K562 (cell line): ENCODE results near the gene CHAF1A. TPM values are rescaled to one million over a fixed set of nuclear protein-coding genes. Genes with fewer than 3 reads are reported as not detected.
A peak's percentile ranks its signal among the peaks of the same experiment; 100 is the strongest.

Experiments used
- ATAC-seq: fragments of 200-7000 bp; cut with Tn5 transposase; 3 replicates; pipeline ENCODE4 v1.9.1; 2020; ENCODE audit warnings: moderate library complexity
- BruUV-seq: library from RNA; stranded (reverse); fragments of 400-500 nt; replicated peaks from 2 replicates; lab custom pipeline; 2021; lab: Mats Ljungman, UMichigan
- CTCF ChIA-PET: fragments of 300-600 bp; formaldehyde crosslinking; extraction: SDS; loops from one replicate; lab custom pipeline; 2021; ENCODE audit warnings: low intra/inter-chr PET ratio; lab: Yijun Ruan, JAX
- POLR2A ChIA-PET: fragments of 300-600, 350-650 bp; sonication (Branson Sonifier 250); formaldehyde crosslinking; extraction: SDS; loops from one replicate; lab custom pipeline; 2021; ENCODE audit warnings: antibody characterized with exemption, inconsistent platforms; lab: Yijun Ruan, JAX
- DNase-seq, 4 experiments: peaks; one replicate each; pipeline versions ENCODE4 v3.0.0 to v3.0.0-alpha.2; 2011 to 2018; ENCODE audit warnings: low spot score in 3 of 4, mixed read lengths in 3 of 4; ENCODE audit errors: extremely low read depth in 1 of 4
- FAIRE-seq: peaks from 2 replicates; lab custom pipeline; 2011; peaks lifted over from hg19 to GRCh38; lab: Jason Lieb, UNC
- H2AFZ ChIP-seq: 2 replicates; pipeline ENCODE4 v1.6.0; 2011; ENCODE audit warnings: low read depth, low read length, control low read depth, inconsistent platforms
- H3K27ac ChIP-seq: fragments of 200-600 bp; 3 replicates; pipeline ENCODE4 v1.8.0; 2011; ENCODE audit warnings: low read depth, mild to moderate bottlenecking, control low read depth, inconsistent platforms, low read length, moderate library complexity, mixed read lengths; ENCODE audit errors: extremely low read depth
- H3K27me3 ChIP-seq, 2 experiments: fragments of 300-600 bp in 1 of 2; 2 replicates in 1 of 2; 3 replicates in 1 of 2; pipeline versions ENCODE4 v1.6.0 to v1.8.0; 2011; ENCODE audit warnings: inconsistent platforms in 2 of 2, low read length in 2 of 2, mild to moderate bottlenecking in 1 of 2, mixed read lengths in 1 of 2, moderate library complexity in 1 of 2; ENCODE audit not compliant: control insufficient read depth in 2 of 2, insufficient read depth in 2 of 2
- H3K36me3 ChIP-seq: fragments of 300-600 bp; 3 replicates; pipeline ENCODE4 v1.8.0; 2011; ENCODE audit warnings: mild to moderate bottlenecking, low read length, inconsistent platforms; ENCODE audit not compliant: control insufficient read depth, insufficient read depth
- H3K4me1 ChIP-seq, 2 experiments: fragments of 200-600 bp in 1 of 2; replicated peaks in 1 of 2; 2 replicates in 1 of 2; 3 replicates in 1 of 2; pipeline versions ENCODE4 v1.5.1 to v1.8.0; 2011; ENCODE audit warnings: inconsistent platforms in 2 of 2, low read length in 2 of 2, mild to moderate bottlenecking in 1 of 2, mixed read lengths in 1 of 2, moderate library complexity in 1 of 2; ENCODE audit not compliant: control insufficient read depth in 2 of 2, insufficient read depth in 2 of 2
- H3K4me2 ChIP-seq: 2 replicates; pipeline ENCODE4 v1.6.1; 2011; ENCODE audit warnings: low read length, control low read depth, inconsistent platforms, mixed read lengths; ENCODE audit not compliant: insufficient read depth
- H3K4me3 ChIP-seq: fragments of 200-600 bp; sonication (generic), shearing (Covaris generic); 2 replicates; pipeline ENCODE4 v1.5.1; 2016; ENCODE audit warnings: control low read depth, inconsistent platforms
- H3K79me2 ChIP-seq: fragments of 200-600 bp; 3 replicates; pipeline ENCODE4 v1.8.0; 2011; ENCODE audit warnings: low read length, inconsistent platforms; ENCODE audit not compliant: control insufficient read depth, insufficient read depth
- H3K9ac ChIP-seq, 2 experiments: 2 replicates each; pipeline versions ENCODE4 v1.6.0 to v1.6.1; 2011; ENCODE audit warnings: low read depth in 2 of 2, low read length in 2 of 2, control low read depth in 1 of 2, inconsistent platforms in 1 of 2, mild to moderate bottlenecking in 1 of 2, mixed read lengths in 1 of 2; ENCODE audit not compliant: insufficient read depth in 1 of 2
- H3K9me1 ChIP-seq: one replicate; pipeline ENCODE4 v1.6.0; 2011; ENCODE audit warnings: inconsistent platforms, mild to moderate bottlenecking, low read length, moderate library complexity; ENCODE audit not compliant: control insufficient read depth, insufficient read depth
- H3K9me3 ChIP-seq: replicated peaks from 2 replicates; pipeline ENCODE4 v1.5.1; 2011; ENCODE audit warnings: low read depth, low read length, inconsistent platforms; ENCODE audit not compliant: control insufficient read depth, insufficient read depth
- H4K20me1 ChIP-seq: replicated peaks from 2 replicates; pipeline ENCODE4 v1.6.1; 2011; ENCODE audit warnings: low read length, inconsistent platforms, mixed read lengths; ENCODE audit not compliant: control insufficient read depth, insufficient read depth
- CEBPB ChIP-seq: fragments of 450-650 bp; IDR thresholded peaks from 2 replicates; pipeline ENCODE4 v1.6.1; 2016; ENCODE audit warnings: missing genetic modification characterization, missing compliant biosample characterization
- FOSL1 ChIP-seq: fragments of 200-800 bp; sonication (Bioruptor generic); conservative IDR thresholded peaks from 2 replicates; pipeline ENCODE4 v1.6.1; 2016; ENCODE audit warnings: missing genetic modification characterization, missing compliant biosample characterization
- HDAC3 ChIP-seq: fragments of 450-650 bp; IDR thresholded peaks from 2 replicates; pipeline ENCODE4 v1.6.1; 2018; ENCODE audit warnings: borderline replicate concordance, mild to moderate bottlenecking, moderate library complexity; ENCODE audit not compliant: partially characterized antibody
- HDGF ChIP-seq: fragments of 450-650 bp; IDR thresholded peaks from 2 replicates; pipeline ENCODE4 v1.6.1; 2016
- KDM1A ChIP-seq, 2 experiments: fragments of 450-650 bp; IDR thresholded peaks; 2 replicates each; pipeline ENCODE4 v1.6.1; 2016; ENCODE audit warnings: mild to moderate bottlenecking in 2 of 2
- LCOR ChIP-seq: sonication (generic); formaldehyde crosslinking; IDR thresholded peaks from 2 replicates; pipeline ENCODE4 v1.8.0; 2022; ENCODE audit warnings: mild to moderate bottlenecking, missing genetic modification reagents
- NR2C1 ChIP-seq, 2 experiments: fragments of 450-650 bp; IDR thresholded peaks; 2 replicates each; pipeline ENCODE4 v1.6.1; 2017; ENCODE audit warnings: mild to moderate bottlenecking in 2 of 2, antibody characterized with exemption in 1 of 2, inconsistent platforms in 1 of 2, missing compliant biosample characterization in 1 of 2, missing genetic modification characterization in 1 of 2
- PPARD ChIP-seq: fragments of 250-450 bp; sonication (Bioruptor Pico); IDR thresholded peaks from 2 replicates; pipeline ENCODE4 v1.8.0; 2022; ENCODE audit warnings: inconsistent platforms, mild to moderate bottlenecking, moderate library complexity
- STAT5A ChIP-seq: IDR thresholded peaks from 2 replicates; pipeline ENCODE4 v1.6.1; 2012; ENCODE audit warnings: low read length, inconsistent platforms, borderline replicate concordance
- SUPT5H ChIP-seq: fragments of 450-650 bp; IDR thresholded peaks from 2 replicates; pipeline ENCODE4 v1.6.1; 2016
- TSC22D4 ChIP-seq: fragments of 450-650 bp; IDR thresholded peaks from 2 replicates; pipeline ENCODE4 v1.6.1; 2016; ENCODE audit warnings: missing genetic modification characterization, missing biosample characterization, control low read depth
- ZBTB7A ChIP-seq: IDR thresholded peaks from 2 replicates; pipeline ENCODE4 v1.6.1; 2011; ENCODE audit warnings: low read depth, mild to moderate bottlenecking, low read length, moderate library complexity, borderline replicate concordance; ENCODE audit not compliant: control insufficient read depth
- ZNF217 ChIP-seq: sonication (generic); formaldehyde crosslinking; IDR thresholded peaks from 2 replicates; pipeline ENCODE4 v1.8.0; 2022; ENCODE audit warnings: mild to moderate bottlenecking, missing genetic modification reagents
- WGBS: fragments of 100-300 bp; shearing (Covaris generic); methylation state at CpG from one replicate; pipeline ENCODE4 v1.1.6; 2016; ENCODE audit warnings: low coverage, mixed read lengths; ENCODE audit not compliant: insufficient coverage; ENCODE audit errors: missing lambda C conversion rate; 5-methylcytosine and 5-hydroxymethylcytosine counted together
- in situ Hi-C: fragments of 300-500 bp; cut with MboI; formaldehyde crosslinking; loops from 4 replicates; pipeline ENCODE4 v1.15.0; 2018; ENCODE audit warnings: inconsistent platforms, mixed read lengths
- intact Hi-C: fragments of 100-400 bp; cut with micrococcal nuclease; formaldehyde crosslinking; loops from 2 replicates; pipeline ENCODE4 v1.14.2; 2022
- polyA plus RNA-seq, 8 experiments: library from polyadenylated mRNA; depleted of rRNA in 4 of 8; stranded (reverse) in 5 of 8; unstranded in 3 of 8; fragments of >200 nt; fragmentation: Nextera tagmentation in 2 of 8; fragmentation: Illumina TruSeq in 1 of 8; extraction: Ambion mirVana in 2 of 8; extraction: Trizol in 1 of 8; gene quantifications; 2 replicates each; pipeline versions ENCODE4 v1.2.1 to v1.2.3, GENCODE V29; 2011 to 2014; ENCODE audit warnings: inconsistent platforms in 1 of 8, missing spikeins in 1 of 8
- total RNA-seq, 7 experiments: library from RNA; depleted of rRNA in 6 of 7; stranded (reverse); fragments of >200 nt in 6 of 7; fragmentation: Illumina TruSeq in 2 of 7; extraction: Trizol in 2 of 7; gene quantifications; 2 replicates each; pipeline versions ENCODE4 v1.2.1 to v1.2.3, GENCODE V29; 2011 to 2021; ENCODE audit warnings: low replicate concordance in 1 of 7
- TF ChIP-seq, protein P1 (sequence below): fragments of 250-450 bp; sonication (Bioruptor Pico); IDR thresholded peaks from 2 replicates; pipeline ENCODE4 v1.8.0; 2021; ENCODE audit warnings: mild to moderate bottlenecking, moderate library complexity
- TF ChIP-seq, protein P2 (sequence below): sonication (generic); formaldehyde crosslinking; IDR thresholded peaks from 2 replicates; pipeline ENCODE4 v1.9.0; 2022; ENCODE audit warnings: mild to moderate bottlenecking, missing genetic modification reagents
- TF ChIP-seq, protein P3 (sequence below): sonication (generic); formaldehyde crosslinking; IDR thresholded peaks from 2 replicates; pipeline ENCODE4 v1.8.0; 2022; ENCODE audit warnings: mild to moderate bottlenecking, missing genetic modification reagents, borderline replicate concordance
- TF ChIP-seq, protein P4 (sequence below), 2 experiments: fragments of 450-650 bp; IDR thresholded peaks; 2 replicates each; pipeline ENCODE4 v1.6.1; 2016

The CHAF1A gene
- total and polyA plus RNA-seq, 9 of the 15 experiments (the other 6 are each of a cell fraction or from before 2014, with no cell fraction given), result 1.6 to 86.9 (median 45.2) TPM

DNA sequence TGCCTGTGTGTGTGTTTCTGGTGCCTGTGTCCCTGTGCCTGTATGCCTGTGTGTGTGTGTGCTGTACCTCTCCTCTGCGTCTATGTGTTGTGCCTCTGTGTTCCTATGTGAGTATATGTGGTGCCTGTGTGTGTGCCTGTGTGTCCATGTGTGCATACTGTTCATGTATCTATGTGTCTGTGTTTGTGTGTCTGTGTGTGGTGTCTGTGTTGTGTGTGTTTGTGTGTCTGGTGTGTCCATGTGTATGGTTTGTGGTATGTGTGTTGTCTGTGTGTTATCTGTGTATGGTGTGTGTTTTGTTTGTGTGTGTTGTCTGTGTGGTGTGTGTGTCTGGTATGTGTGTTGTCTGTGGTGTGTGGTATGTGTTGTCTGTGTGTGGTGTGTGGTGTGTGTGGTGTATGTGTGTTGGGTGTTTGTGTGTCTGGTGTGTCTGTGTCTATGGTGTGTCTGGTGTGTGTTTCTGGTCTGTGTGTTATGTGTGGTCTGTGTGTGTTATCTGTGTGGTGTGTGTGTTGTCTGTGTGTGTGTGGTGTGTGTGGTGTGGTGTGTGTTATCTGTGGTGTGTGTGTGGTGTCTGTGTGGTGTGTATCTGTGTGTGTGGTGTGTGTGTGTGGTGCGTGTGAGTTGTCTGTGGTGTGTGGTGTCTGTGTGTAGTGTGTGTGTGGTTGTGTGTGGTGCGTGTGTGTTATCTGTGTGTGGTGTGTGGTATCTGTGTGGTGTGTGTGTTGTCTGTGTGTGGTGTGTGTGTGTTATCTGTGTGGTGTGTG, 90.1 kb downstream of the CHAF1A start:
- FAIRE-seq (peak; percentile 94), ATAC-seq (no peak), DNase-seq (no peak)
- CTCF ChIA-PET, result no interaction called here
- no peak overlapping the region for H3K9ac ChIP-seq
- peaks cover 3% of the 10 kb centered on the region; the same call in 1 of the 2 replicates for H3K9me3 ChIP-seq
- H3K36me3 ChIP-seq, result peaks cover 63% of the 10 kb centered on the region
- H3K9me1 ChIP-seq, result no peaks in the 10 kb centered on the region
- H3K79me2 ChIP-seq, result no peaks in the 10 kb centered on the region
- BruUV-seq, result no TSS peak
- 91% methylated on average over 3 of the region's 3 CpGs for WGBS
- in situ Hi-C loops, result no loop called here
- intact Hi-C loops, result no loop called here
- H3K27ac ChIP-seq, result no peak overlapping the region; the same call in 2 of the 3 replicates
- H3K4me3 ChIP-seq, result no peak overlapping the region
- peaks cover 0 to 9% of the 10 kb centered on the region in 2 experiments; a peak in 1 of 5 replicates for H3K4me1 ChIP-seq
- no peak overlapping the region for H3K4me2 ChIP-seq
- POLR2A ChIA-PET, result no interaction called here
- no peak overlapping the region for H2AFZ ChIP-seq
- no peaks in the 10 kb centered on the region for H4K20me1 ChIP-seq
- no peaks in the 10 kb centered on the region for H3K27me3 ChIP-seq
- TF ChIP-seq, protein P1, sequence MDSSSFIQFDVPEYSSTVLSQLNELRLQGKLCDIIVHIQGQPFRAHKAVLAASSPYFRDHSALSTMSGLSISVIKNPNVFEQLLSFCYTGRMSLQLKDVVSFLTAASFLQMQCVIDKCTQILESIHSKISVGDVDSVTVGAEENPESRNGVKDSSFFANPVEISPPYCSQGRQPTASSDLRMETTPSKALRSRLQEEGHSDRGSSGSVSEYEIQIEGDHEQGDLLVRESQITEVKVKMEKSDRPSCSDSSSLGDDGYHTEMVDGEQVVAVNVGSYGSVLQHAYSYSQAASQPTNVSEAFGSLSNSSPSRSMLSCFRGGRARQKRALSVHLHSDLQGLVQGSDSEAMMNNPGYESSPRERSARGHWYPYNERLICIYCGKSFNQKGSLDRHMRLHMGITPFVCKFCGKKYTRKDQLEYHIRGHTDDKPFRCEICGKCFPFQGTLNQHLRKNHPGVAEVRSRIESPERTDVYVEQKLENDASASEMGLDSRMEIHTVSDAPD (CRISPR knock-in tag), result no peak
- TF ChIP-seq ZBTB7A (no peak), ZNF217 (CRISPR knock-in tag) (no peak), STAT5A (0 out of 2 replicates have a peak, but pooled peaks have one; percentile 34), HDAC3 (no peak), HDGF (peak; percentile 70), PPARD (no peak), NR2C1 (IDR thresholded peaks at IDR 0.05) (0 out of 2 replicates have a peak, but pooled peaks have one; percentile 7), NR2C1 (tag; IDR thresholded peaks at IDR 0.05) (no peak), SUPT5H (peak; percentile 48), CEBPB (tag) (no peak), LCOR (CRISPR knock-in tag) (no peak), TSC22D4 (tag) (peak; percentile 18; the same call in 1 of the 2 replicates), KDM1A (IDR thresholded peaks at IDR 0.05) (0 out of 4 replicates have a peak, but pooled peaks of 1 of the 2 experiments have one; percentile 24), FOSL1 (tag) (no peak)
- TF ChIP-seq, protein P2, sequence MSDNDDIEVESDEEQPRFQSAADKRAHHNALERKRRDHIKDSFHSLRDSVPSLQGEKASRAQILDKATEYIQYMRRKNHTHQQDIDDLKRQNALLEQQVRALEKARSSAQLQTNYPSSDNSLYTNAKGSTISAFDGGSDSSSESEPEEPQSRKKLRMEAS, result 0 out of 2 replicates have a peak, but pooled peaks have one; percentile 18
- TF ChIP-seq, protein P3, sequence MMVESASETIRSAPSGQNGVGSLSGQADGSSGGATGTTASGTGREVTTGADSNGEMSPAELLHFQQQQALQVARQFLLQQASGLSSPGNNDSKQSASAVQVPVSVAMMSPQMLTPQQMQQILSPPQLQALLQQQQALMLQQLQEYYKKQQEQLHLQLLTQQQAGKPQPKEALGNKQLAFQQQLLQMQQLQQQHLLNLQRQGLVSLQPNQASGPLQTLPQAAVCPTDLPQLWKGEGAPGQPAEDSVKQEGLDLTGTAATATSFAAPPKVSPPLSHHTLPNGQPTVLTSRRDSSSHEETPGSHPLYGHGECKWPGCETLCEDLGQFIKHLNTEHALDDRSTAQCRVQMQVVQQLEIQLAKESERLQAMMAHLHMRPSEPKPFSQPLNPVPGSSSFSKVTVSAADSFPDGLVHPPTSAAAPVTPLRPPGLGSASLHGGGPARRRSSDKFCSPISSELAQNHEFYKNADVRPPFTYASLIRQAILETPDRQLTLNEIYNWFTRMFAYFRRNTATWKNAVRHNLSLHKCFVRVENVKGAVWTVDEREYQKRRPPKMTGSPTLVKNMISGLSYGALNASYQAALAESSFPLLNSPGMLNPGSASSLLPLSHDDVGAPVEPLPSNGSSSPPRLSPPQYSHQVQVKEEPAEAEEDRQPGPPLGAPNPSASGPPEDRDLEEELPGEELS (CRISPR knock-in tag), result 0 out of 2 replicates have a peak, but pooled peaks have one; percentile 72
- TF ChIP-seq, protein P4, sequence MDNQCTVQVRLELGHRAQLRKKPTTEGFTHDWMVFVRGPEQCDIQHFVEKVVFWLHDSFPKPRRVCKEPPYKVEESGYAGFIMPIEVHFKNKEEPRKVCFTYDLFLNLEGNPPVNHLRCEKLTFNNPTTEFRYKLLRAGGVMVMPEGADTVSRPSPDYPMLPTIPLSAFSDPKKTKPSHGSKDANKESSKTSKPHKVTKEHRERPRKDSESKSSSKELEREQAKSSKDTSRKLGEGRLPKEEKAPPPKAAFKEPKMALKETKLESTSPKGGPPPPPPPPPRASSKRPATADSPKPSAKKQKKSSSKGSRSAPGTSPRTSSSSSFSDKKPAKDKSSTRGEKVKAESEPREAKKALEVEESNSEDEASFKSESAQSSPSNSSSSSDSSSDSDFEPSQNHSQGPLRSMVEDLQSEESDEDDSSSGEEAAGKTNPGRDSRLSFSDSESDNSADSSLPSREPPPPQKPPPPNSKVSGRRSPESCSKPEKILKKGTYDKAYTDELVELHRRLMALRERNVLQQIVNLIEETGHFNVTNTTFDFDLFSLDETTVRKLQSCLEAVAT (IDR thresholded peaks at IDR 0.05), result peak; percentile 30 to 42; a peak in 3 of 4 replicates
